HEK293T (cell line): Measurements from ENCODE around the gene ARHGEF1.

ENCODE experiments used
- BHLHE40 ChIP-seq: fragments of 450-650 bp; IDR thresholded peaks from 2 replicates; pipeline ENCODE4 v1.6.1; 2016; ENCODE audit warnings: mild to moderate bottlenecking, moderate library complexity, borderline replicate concordance
- CTBP1 ChIP-seq: fragments of 450-650 bp; IDR thresholded peaks from 2 replicates; pipeline ENCODE4 v1.6.1; 2016; ENCODE audit warnings: borderline replicate concordance
- FOXA1 ChIP-seq: fragments of 450-650 bp; IDR thresholded peaks from 2 replicates; pipeline ENCODE4 v1.6.1; 2016; ENCODE audit warnings: mild to moderate bottlenecking
- L3MBTL2 ChIP-seq: fragments of 450-650 bp; conservative IDR thresholded peaks from 2 replicates; pipeline ENCODE4 v1.6.1; 2016; ENCODE audit warnings: mild to moderate bottlenecking
- LEF1 ChIP-seq: fragments of 450-650 bp; IDR thresholded peaks from 2 replicates; pipeline ENCODE4 v1.6.1; 2017; ENCODE audit warnings: mild to moderate bottlenecking, borderline replicate concordance
- NFRKB ChIP-seq: fragments of 450-650 bp; IDR thresholded peaks from 2 replicates; pipeline ENCODE4 v1.6.1; 2016; ENCODE audit warnings: mild to moderate bottlenecking, moderate library complexity
- SP1 ChIP-seq: fragments of 450-650 bp; IDR thresholded peaks from 2 replicates; pipeline ENCODE4 v1.6.1; 2017
- SUZ12 ChIP-seq: fragments of 450-650 bp; IDR thresholded peaks from 2 replicates; pipeline ENCODE4 v1.6.1; 2016; ENCODE audit warnings: mild to moderate bottlenecking
- TARDBP ChIP-seq: fragments of 450-650 bp; IDR thresholded peaks from 2 replicates; pipeline ENCODE4 v1.6.1; 2016
- ZNF384 ChIP-seq: fragments of 450-650 bp; IDR thresholded peaks from 2 replicates; pipeline ENCODE4 v1.6.1; 2016

DNA sequence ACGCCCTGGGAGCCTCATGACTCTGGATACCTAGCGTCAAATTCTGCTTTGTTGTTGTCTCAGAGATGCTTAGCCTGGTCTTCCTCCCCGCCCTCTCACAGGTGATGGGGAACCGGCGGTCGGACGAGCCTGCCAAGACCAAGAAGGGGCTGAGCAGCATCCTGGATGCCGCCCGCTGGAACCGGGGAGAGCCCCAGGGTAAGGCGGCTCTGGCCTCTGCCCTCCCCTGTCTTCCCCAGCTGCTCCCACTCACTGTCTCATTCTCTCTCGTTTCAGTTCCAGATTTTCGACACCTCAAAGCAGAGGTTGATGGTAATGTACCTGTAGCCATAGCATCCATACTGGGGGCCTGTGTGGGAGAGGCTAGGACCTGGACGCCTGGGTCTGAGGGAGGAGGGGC is 11.4 kb downstream of the ARHGEF1 start:
- TF ChIP-seq L3MBTL2 (no peak), SUZ12 (no peak), NFRKB (no peak), BHLHE40 (no peak), SP1 (no peak), LEF1 (no peak), ZNF384 (no peak), TARDBP (no peak), FOXA1 (no peak), CTBP1 (no peak)
